GM15510 (cell line): ENCODE results near the gene SHROOM1.

Source experiments
- POLR2A ChIP-seq: IDR thresholded peaks from 3 replicates; pipeline ENCODE4 v1.6.1; 2011; ENCODE audit warnings: borderline replicate concordance; ENCODE audit not compliant: insufficient read length; ENCODE audit errors: extremely low read depth

SHROOM1 gene

GRCh38 chr5:132822650-132823480 is 7.6 kb downstream of the SHROOM1 start:
- no peak for TF ChIP-seq POLR2A

- TF ChIP-seq POLR2A: no peak
Measured at GRCh38 chr5:132821791-132822190, 8.7 kb downstream of the SHROOM1 start.

GRCh38 chr5:132821350-132821749 is 9.1 kb downstream of the SHROOM1 start:
- no peak for TF ChIP-seq POLR2A

- TF ChIP-seq POLR2A: no peak
Measured at GRCh38 chr5:132820162-132820754, 10.2 kb downstream of the SHROOM1 start.

- no peak for TF ChIP-seq POLR2A
Measured at GRCh38 chr5:132819468-132819867, 11.0 kb downstream of the SHROOM1 start.

- no peak for TF ChIP-seq POLR2A
Measured at GRCh38 chr5:132817011-132817410, 13.4 kb downstream of the SHROOM1 start.

GRCh38 chr5:132816554-132816953 is 13.9 kb downstream of the SHROOM1 start:
- no peak for TF ChIP-seq POLR2A

GRCh38 chr5:132816083-132816482 is 14.4 kb downstream of the SHROOM1 start:
- no peak for TF ChIP-seq POLR2A

GRCh38 chr5:132815454-132815853 is 15.0 kb downstream of the SHROOM1 start:
- TF ChIP-seq POLR2A: no peak

GRCh38 chr5:132814503-132815294 is 15.7 kb downstream of the SHROOM1 start:
- no peak for TF ChIP-seq POLR2A

- no peak for TF ChIP-seq POLR2A
Measured at GRCh38 chr5:132813599-132814502, 16.6 kb downstream of the SHROOM1 start.

GRCh38 chr5:132812781-132813598 is 17.5 kb downstream of the SHROOM1 start, which contains the start of gene SOWAHA:
Gene SOWAHA (plus strand): TSS chr5:132813302. CDS start chr5:132813622, 320 bp downstream.
- no peak for TF ChIP-seq POLR2A

GRCh38 chr5:132812123-132812765 is 18.2 kb downstream of the SHROOM1 start:
- TF ChIP-seq POLR2A: no peak

- TF ChIP-seq POLR2A: no peak
Measured at GRCh38 chr5:132810605-132811004, 19.8 kb downstream of the SHROOM1 start.

- no peak for TF ChIP-seq POLR2A
Measured at GRCh38 chr5:132808866-132809265, 21.6 kb downstream of the SHROOM1 start.
